ENCODE data around the gene FMOD.
A peak's percentile ranks its signal among the peaks of the same experiment; 100 is the strongest.

Gene FMOD

GRCh38 chr1:203368624-203369451 is 17.9 kb upstream of the FMOD start:
- DNase-seq: no peak
- WGBS (ENCODE audit: insufficient coverage): 98% methylated on average over 5 of the region's 6 CpGs
- POLR2A ChIA-PET: no interaction called here

GRCh38 chr1:203367057-203367456 is 16.1 kb upstream of the FMOD start:
- Histone ChIP-seq H3K36me3 (ENCODE audit: control insufficient read depth in 4 of 4, insufficient read depth in 4 of 4, low read length in 3 of 4) (no peaks in the 10 kb centered on the region), H3K27ac (ENCODE audit: insufficient read depth in 1 of 2, low read depth in 1 of 2, low read length in 2 of 2, poor library complexity in 1 of 2, severe bottlenecking in 2 of 2) (no peak overlapping the region), H3K4me1 (ENCODE audit: control extremely low read depth in 1 of 4, control insufficient read depth in 4 of 4, insufficient read depth in 4 of 4, low read length in 3 of 4) (no peaks in the 10 kb centered on the region), H3K9me3 (ENCODE audit: control extremely low read depth in 1 of 5, control insufficient read depth in 4 of 5, insufficient read depth in 2 of 5, low read depth in 1 of 5, low read length in 4 of 5) (no peaks in the 10 kb centered on the region), H3K27me3 (replicated peaks in 2 of 5; ENCODE audit: control insufficient read depth in 4 of 5, insufficient read depth in 5 of 5, low read length in 4 of 5) (peaks cover 0 to 15% (median 8%) of the 10 kb centered on the region in 5 experiments), H3K4me3 (ENCODE audit: control insufficient read depth in 1 of 7, extremely low read depth in 1 of 7, insufficient read depth in 4 of 7, low read depth in 2 of 7, low read length in 6 of 7) (no peak overlapping the region)
- DNase-seq: no peak
- WGBS (ENCODE audit: insufficient coverage): 90% methylated on average over 4 of the region's 4 CpGs
- ChIA-PET CTCF (interaction anchor here (1.8 kb wide), 1 partner anchor 24 kb away, joined by 5 read pairs; no protein-coding TSS in a partner anchor), POLR2A (no interaction called here)

More at GRCh38 chr1:203368624-203369451, 17.9 kb upstream of the FMOD start:
- H3K36me3 ChIP-seq (ENCODE audit: control insufficient read depth in 4 of 4, insufficient read depth in 4 of 4, low read length in 3 of 4): no peaks in the 10 kb centered on the region
- no peaks in the 10 kb centered on the region for H3K4me1 ChIP-seq (ENCODE audit: control extremely low read depth in 1 of 4, control insufficient read depth in 4 of 4, insufficient read depth in 4 of 4, low read length in 3 of 4)
- no peaks in the 10 kb centered on the region for H3K9me3 ChIP-seq (ENCODE audit: control extremely low read depth in 1 of 5, control insufficient read depth in 4 of 5, insufficient read depth in 2 of 5, low read depth in 1 of 5, low read length in 4 of 5)
- no peak overlapping the region for H3K27ac ChIP-seq (ENCODE audit: insufficient read depth in 1 of 2, low read depth in 1 of 2, low read length in 2 of 2, poor library complexity in 1 of 2, severe bottlenecking in 2 of 2)
- peaks cover 0 to 14% (median 7%) of the 10 kb centered on the region in 5 experiments for H3K27me3 ChIP-seq (replicated peaks in 2 of 5; ENCODE audit: control insufficient read depth in 4 of 5, insufficient read depth in 5 of 5, low read length in 4 of 5)
- CTCF ChIA-PET: interaction anchor here (1.0 kb wide), 1 partner anchor 22 kb away, joined by 4 read pairs; no protein-coding TSS in a partner anchor
- no peak overlapping the region for H3K4me3 ChIP-seq (ENCODE audit: control insufficient read depth in 1 of 7, extremely low read depth in 1 of 7, insufficient read depth in 4 of 7, low read depth in 2 of 7, low read length in 6 of 7)

GRCh38 chr1:203366476-203366875 is 15.6 kb upstream of the FMOD start:
- Histone ChIP-seq H3K36me3 (ENCODE audit: control insufficient read depth in 4 of 4, insufficient read depth in 4 of 4, low read length in 3 of 4) (no peaks in the 10 kb centered on the region), H3K9me3 (ENCODE audit: control extremely low read depth in 1 of 5, control insufficient read depth in 4 of 5, insufficient read depth in 2 of 5, low read depth in 1 of 5, low read length in 4 of 5) (no peaks in the 10 kb centered on the region), H3K27ac (ENCODE audit: insufficient read depth in 1 of 2, low read depth in 1 of 2, low read length in 2 of 2, poor library complexity in 1 of 2, severe bottlenecking in 2 of 2) (no peak overlapping the region), H3K27me3 (replicated peaks in 2 of 5; ENCODE audit: control insufficient read depth in 4 of 5, insufficient read depth in 5 of 5, low read length in 4 of 5) (peaks cover 0 to 17% (median 8%) of the 10 kb centered on the region in 5 experiments), H3K4me3 (ENCODE audit: control insufficient read depth in 1 of 7, extremely low read depth in 1 of 7, insufficient read depth in 4 of 7, low read depth in 2 of 7, low read length in 6 of 7) (no peak overlapping the region), H3K4me1 (ENCODE audit: control extremely low read depth in 1 of 4, control insufficient read depth in 4 of 4, insufficient read depth in 4 of 4, low read length in 3 of 4) (peaks cover 0 to 3% (median 0%) of the 10 kb centered on the region in 4 experiments)
- DNase-seq: no peak
- CTCF ChIA-PET: interaction anchor here (1.1 to 1.8 kb wide), 2 partner anchors 24 to 122 kb away, joined by 3 to 5 read pairs; no protein-coding TSS in a partner anchor
- WGBS (ENCODE audit: insufficient coverage): 94% methylated on average over 3 of the region's 3 CpGs
- POLR2A ChIA-PET: no interaction called here

DNA sequence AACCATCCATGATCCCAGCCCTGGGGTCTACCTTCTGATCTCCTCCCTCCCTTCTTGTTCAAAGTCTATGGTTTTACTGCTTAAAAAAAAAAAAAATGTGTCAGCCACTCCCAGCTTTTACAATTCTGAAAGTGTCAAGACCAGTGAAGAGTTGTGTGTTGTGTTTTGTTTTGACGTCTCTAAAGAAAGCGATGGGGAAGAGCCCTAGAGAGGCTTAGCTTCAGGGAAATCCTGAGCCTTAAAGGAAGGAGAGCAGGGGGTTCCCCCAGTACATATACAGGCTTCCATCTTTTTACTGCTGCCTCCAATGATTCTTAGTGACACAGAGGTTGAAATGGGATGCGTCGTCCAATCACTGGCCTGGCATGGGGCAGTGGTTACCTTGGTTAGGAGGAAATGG is 13.9 kb upstream of the FMOD start:
- ChIA-PET CTCF (interaction anchor here (1.0 to 8.2 kb wide), 3 partner anchors 9 to 24 kb away, joined by 3 to 40 read pairs (median 3); no protein-coding TSS in a partner anchor), POLR2A (no interaction called here)
- no peaks in the 10 kb centered on the region for H3K9me3 ChIP-seq (ENCODE audit: control extremely low read depth in 1 of 5, control insufficient read depth in 4 of 5, insufficient read depth in 2 of 5, low read depth in 1 of 5, low read length in 4 of 5)
- WGBS (ENCODE audit: insufficient coverage): 100% methylated on average over 3 of the region's 4 CpGs
- H3K27me3 ChIP-seq (replicated peaks in 2 of 5; ENCODE audit: control insufficient read depth in 4 of 5, insufficient read depth in 5 of 5, low read length in 4 of 5): peaks cover 0 to 17% (median 8%) of the 10 kb centered on the region in 5 experiments
- no peak for DNase-seq
- H3K4me1 ChIP-seq (ENCODE audit: control extremely low read depth in 1 of 4, control insufficient read depth in 4 of 4, insufficient read depth in 4 of 4, low read length in 3 of 4): peaks cover 0 to 3% (median 0%) of the 10 kb centered on the region in 4 experiments
- no peaks in the 10 kb centered on the region for H3K36me3 ChIP-seq (ENCODE audit: control insufficient read depth in 4 of 4, insufficient read depth in 4 of 4, low read length in 3 of 4)
- H3K27ac ChIP-seq (ENCODE audit: insufficient read depth in 1 of 2, low read depth in 1 of 2, low read length in 2 of 2, poor library complexity in 1 of 2, severe bottlenecking in 2 of 2): no peak overlapping the region
- no peak overlapping the region for H3K4me3 ChIP-seq (ENCODE audit: control insufficient read depth in 1 of 7, extremely low read depth in 1 of 7, insufficient read depth in 4 of 7, low read depth in 2 of 7, low read length in 6 of 7)

DNA sequence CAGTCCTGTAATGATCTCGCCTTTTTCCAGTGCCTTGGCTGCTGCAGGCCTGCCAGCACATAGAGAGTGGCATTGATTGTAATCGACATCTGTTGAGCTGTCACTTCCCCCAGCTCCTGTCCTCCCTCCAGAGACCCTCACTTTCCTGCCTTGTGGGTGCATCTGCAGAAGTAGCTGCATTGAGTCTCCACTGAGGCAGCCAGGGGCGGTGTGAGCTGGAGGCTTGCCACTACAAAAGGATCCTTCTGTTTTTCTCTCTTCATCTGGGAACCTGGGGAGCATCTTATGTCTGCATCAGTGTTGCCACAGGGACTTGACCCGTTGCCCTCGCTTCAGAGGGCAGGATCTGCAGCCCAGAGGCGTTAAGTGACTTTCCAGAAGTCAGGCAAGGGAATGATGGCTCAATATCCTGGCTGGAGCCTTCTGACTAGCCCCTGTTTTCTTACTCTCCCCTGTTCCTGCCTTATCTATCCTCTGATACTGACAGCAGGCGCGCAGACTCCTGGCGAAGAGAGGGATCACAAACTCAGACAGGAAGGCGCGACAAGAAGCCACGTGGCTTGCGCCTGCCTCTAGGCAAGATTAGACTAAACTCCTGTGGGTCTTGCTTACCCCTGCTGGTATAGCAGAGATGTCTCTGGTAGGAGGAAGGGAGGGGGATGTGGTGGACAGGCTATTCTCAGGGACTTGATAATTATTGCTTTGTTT is 13.3 kb upstream of the FMOD start:
- 78% methylated on average over 13 of the region's 13 CpGs for WGBS (ENCODE audit: insufficient coverage)
- CTCF ChIA-PET: interaction anchor here (1.0 to 8.2 kb wide), 2 partner anchors 9 to 24 kb away, joined by 3 to 40 read pairs; no protein-coding TSS in a partner anchor
- H3K27ac ChIP-seq (ENCODE audit: insufficient read depth in 1 of 2, low read depth in 1 of 2, low read length in 2 of 2, poor library complexity in 1 of 2, severe bottlenecking in 2 of 2): no peak overlapping the region

GRCh38 chr1:203362720-203363025 is 11.8 kb upstream of the FMOD start:
- no peak overlapping the region for H3K27ac ChIP-seq (ENCODE audit: insufficient read depth in 1 of 2, low read depth in 1 of 2, low read length in 2 of 2, poor library complexity in 1 of 2, severe bottlenecking in 2 of 2)
- DNase-seq: no peak
- no peak overlapping the region for H3K4me3 ChIP-seq (ENCODE audit: control insufficient read depth in 1 of 7, extremely low read depth in 1 of 7, insufficient read depth in 4 of 7, low read depth in 2 of 7, low read length in 6 of 7)
- no peaks in the 10 kb centered on the region for H3K9me3 ChIP-seq (ENCODE audit: control extremely low read depth in 1 of 5, control insufficient read depth in 4 of 5, insufficient read depth in 2 of 5, low read depth in 1 of 5, low read length in 4 of 5)
- ChIA-PET CTCF (interaction anchor here (1.6 to 8.2 kb wide), 2 partner anchors 22 to 27 kb away, joined by 9 to 40 read pairs; no protein-coding TSS in a partner anchor), POLR2A (no interaction called here)
- no peaks in the 10 kb centered on the region for H3K36me3 ChIP-seq (ENCODE audit: control insufficient read depth in 4 of 4, insufficient read depth in 4 of 4, low read length in 3 of 4)
- peaks cover 0 to 18% (median 13%) of the 10 kb centered on the region in 5 experiments for H3K27me3 ChIP-seq (replicated peaks in 2 of 5; ENCODE audit: control insufficient read depth in 4 of 5, insufficient read depth in 5 of 5, low read length in 4 of 5)
- H3K4me1 ChIP-seq (ENCODE audit: control extremely low read depth in 1 of 4, control insufficient read depth in 4 of 4, insufficient read depth in 4 of 4, low read length in 3 of 4): peaks cover 0 to 3% (median 0%) of the 10 kb centered on the region in 4 experiments

More for the DNA sequence above, 13.3 kb upstream of the FMOD start:
- POLR2A ChIA-PET: no interaction called here
- H3K9me3 ChIP-seq (ENCODE audit: control extremely low read depth in 1 of 5, control insufficient read depth in 4 of 5, insufficient read depth in 2 of 5, low read depth in 1 of 5, low read length in 4 of 5): no peaks in the 10 kb centered on the region
- no peak overlapping the region for H3K4me3 ChIP-seq (ENCODE audit: control insufficient read depth in 1 of 7, extremely low read depth in 1 of 7, insufficient read depth in 4 of 7, low read depth in 2 of 7, low read length in 6 of 7)
- H3K27me3 ChIP-seq (replicated peaks in 2 of 5; ENCODE audit: control insufficient read depth in 4 of 5, insufficient read depth in 5 of 5, low read length in 4 of 5): peaks cover 0 to 17% (median 10%) of the 10 kb centered on the region in 5 experiments
- peak in 1 of 3 donors; percentile 17 for DNase-seq
- no peaks in the 10 kb centered on the region for H3K36me3 ChIP-seq (ENCODE audit: control insufficient read depth in 4 of 4, insufficient read depth in 4 of 4, low read length in 3 of 4)
- H3K4me1 ChIP-seq (ENCODE audit: control extremely low read depth in 1 of 4, control insufficient read depth in 4 of 4, insufficient read depth in 4 of 4, low read length in 3 of 4): peaks cover 0 to 3% (median 0%) of the 10 kb centered on the region in 4 experiments

All from common myeloid progenitor, CD34-positive (primary cell).